ENCODE results near the gene DRC1. TPM values are rescaled to one million over a fixed set of nuclear protein-coding genes. Genes with fewer than 3 reads are reported as not detected.

DRC1 gene
- total RNA-seq, 1 experiment from 2014 or later: 0.18 TPM

GRCh38 chr2:26376799-26377198 lies 24.9 kb upstream of the DRC1 start:
- intact Hi-C loops (cut with micrococcal nuclease; ENCODE audit: unreplicated experiment): no loop called here
- ATAC-seq: no peak
- ChIA-PET POLR2A (interaction anchor here (0.6 kb wide), 1 partner anchor 662 kb away, joined by 6 read pairs; no protein-coding TSS in a partner anchor), CTCF (no interaction called here)
- no peak overlapping the region for H3K4me3 ChIP-seq (ENCODE audit: low read depth in 2 of 2, low read length in 2 of 2)
- H3K36me3 ChIP-seq (ENCODE audit: control insufficient read depth, insufficient read depth, low read length): peaks cover 4% of the 10 kb centered on the region; the same call in 1 of the 2 replicates
- no peak for DNase-seq (ENCODE audit: low read depth, low spot score)
- H3K27ac ChIP-seq (ENCODE audit: low read length): no peak overlapping the region
- no peaks in the 10 kb centered on the region for H3K27me3 ChIP-seq (ENCODE audit: control insufficient read depth, insufficient read depth, low read length)
- H3K4me1 ChIP-seq (ENCODE audit: control insufficient read depth, insufficient read depth, low read length): no peaks in the 10 kb centered on the region
- TF ChIP-seq CTCF (IDR thresholded peaks at IDR 0.05) (no peak), SIN3A (IDR thresholded peaks at IDR 0.05; ENCODE audit: borderline replicate concordance, insufficient read depth, low read depth, low read length) (no peak)
- in situ Hi-C loops (cut with HindIII; ENCODE audit: low pct_unique_long_range_greater_than_20kb, low sequenced_read_pairs): no loop called here
- no TSS peak for BruUV-seq (replicated peaks)
- no peaks in the 10 kb centered on the region for H3K9me3 ChIP-seq (ENCODE audit: control insufficient read depth, insufficient read depth, low read depth, low read length)

- Histone ChIP-seq H3K9me3 (ENCODE audit: control insufficient read depth, insufficient read depth, low read depth, low read length) (no peaks in the 10 kb centered on the region), H3K27ac (ENCODE audit: low read length) (no peak overlapping the region), H3K27me3 (ENCODE audit: control insufficient read depth, insufficient read depth, low read length) (no peaks in the 10 kb centered on the region), H3K4me3 (ENCODE audit: low read depth in 2 of 2, low read length in 2 of 2) (no peak overlapping the region), H3K36me3 (ENCODE audit: control insufficient read depth, insufficient read depth, low read length) (no peaks in the 10 kb centered on the region; the same call in 1 of the 2 replicates), H3K4me1 (ENCODE audit: control insufficient read depth, insufficient read depth, low read length) (no peaks in the 10 kb centered on the region)
- intact Hi-C loops (cut with micrococcal nuclease; ENCODE audit: unreplicated experiment): no loop called here
- ChIA-PET POLR2A (no interaction called here), CTCF (no interaction called here)
- ATAC-seq (no peak), DNase-seq (ENCODE audit: low read depth, low spot score) (no peak)
- BruUV-seq (replicated peaks): no TSS peak
- in situ Hi-C loops (cut with HindIII; ENCODE audit: low pct_unique_long_range_greater_than_20kb, low sequenced_read_pairs): no loop called here
- no peak for TF ChIP-seq SIN3A (IDR thresholded peaks at IDR 0.05; ENCODE audit: borderline replicate concordance, insufficient read depth, low read depth, low read length)
- no peak for TF ChIP-seq TCF7L2 (IDR thresholded peaks at IDR 0.05; ENCODE audit: low read depth, low read length)
- TF ChIP-seq POLR2AphosphoS5 (IDR thresholded peaks at IDR 0.05; ENCODE audit: low read depth, low read length): no peak
- TF ChIP-seq CTCF (IDR thresholded peaks at IDR 0.05): no peak
- no peak for TF ChIP-seq REST (IDR thresholded peaks at IDR 0.05; ENCODE audit: insufficient read depth in 1 of 2, low read depth in 2 of 2, low read length in 1 of 2)
Measured at GRCh38 chr2:26380281-26380680, 21.4 kb upstream of the DRC1 start.
